NOMO-1 treated with DMSO at 0.1 percent for 48 hours (cell line): Measurements from ENCODE around the gene FARP2.

ENCODE experiments used
- DNase-seq: peaks from one replicate; lab custom pipeline; 2025; ENCODE audit not compliant: unreplicated experiment; lab: John Stamatoyannopoulos, UW

Gene FARP2

GRCh38 chr2:241451840-241452506 is 95.9 kb downstream of the FARP2 start:
- no peak for DNase-seq

DNA sequence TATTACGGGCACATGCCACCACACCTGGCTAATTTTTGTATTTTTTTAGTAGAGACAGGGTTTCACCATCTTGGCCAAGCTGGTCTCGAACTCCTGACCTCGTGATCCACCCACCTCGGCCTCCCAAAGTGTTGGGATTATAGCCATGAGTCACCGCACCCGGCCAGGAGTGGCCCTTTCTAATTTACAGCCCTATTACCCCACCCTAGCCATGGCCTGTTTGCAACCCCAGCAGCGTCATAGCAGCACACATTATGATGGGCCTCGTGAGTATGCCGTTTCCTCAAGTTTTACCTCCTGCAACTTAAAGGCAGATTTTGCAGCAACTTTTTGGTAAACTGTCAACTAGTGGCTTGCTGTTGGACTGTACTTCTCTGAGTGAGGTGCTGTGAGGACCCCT is 97.8 kb downstream of the FARP2 start:
- DNase-seq = peak; percentile 53

DNA sequence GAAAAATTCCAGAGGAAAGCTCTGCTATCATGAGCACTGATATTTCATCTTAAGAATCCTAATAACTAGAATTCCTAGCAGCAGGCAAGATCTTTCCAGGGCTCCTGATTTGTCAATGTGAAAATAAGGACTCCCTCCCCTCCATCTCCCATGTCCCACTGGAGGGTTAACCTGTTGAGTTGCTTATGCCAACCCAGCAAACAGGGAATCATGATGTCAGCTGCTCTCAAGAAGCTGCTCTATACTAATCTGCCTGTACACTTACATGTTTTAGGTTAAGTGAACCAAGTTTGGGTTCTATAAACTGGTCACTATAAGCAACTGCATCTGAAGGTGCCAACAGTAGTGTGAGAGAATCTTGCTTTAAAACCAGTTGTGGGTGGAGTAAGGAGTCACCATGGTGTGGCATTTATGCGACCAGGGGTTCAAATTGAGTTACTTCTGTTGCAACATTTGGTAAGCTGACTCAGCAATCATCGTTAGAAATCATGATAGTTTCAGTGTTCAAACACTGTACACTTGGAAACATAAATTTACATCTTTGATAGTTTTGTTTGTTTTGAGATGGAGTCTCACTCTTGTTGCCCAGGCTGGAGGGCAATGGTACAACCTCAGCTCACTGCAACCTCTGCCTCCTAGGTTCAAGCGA is 98.9 kb downstream of the FARP2 start:
- peak; percentile 15 for DNase-seq

DNA sequence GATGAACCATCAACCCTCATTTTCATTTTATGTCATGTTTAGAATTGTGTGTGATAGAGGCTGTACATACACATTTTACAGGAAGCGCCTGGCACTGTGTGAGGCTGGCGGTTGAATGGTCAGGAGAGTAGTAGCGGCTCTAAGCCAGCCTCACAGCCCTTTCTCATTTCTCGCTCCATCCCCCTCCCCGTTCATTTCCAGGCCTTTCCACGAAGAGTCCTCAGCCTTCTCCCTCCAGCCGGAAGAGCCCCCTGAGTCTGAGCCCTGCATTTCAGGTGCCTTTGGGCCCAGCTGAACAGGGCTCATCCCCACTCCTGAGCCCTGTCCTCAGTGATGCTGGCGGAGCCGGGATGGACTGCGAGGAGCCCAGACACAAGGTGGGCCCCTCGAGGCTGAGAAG is 100.5 kb downstream of the FARP2 start:
- DNase-seq = no peak

- no peak for DNase-seq
These were observed 102.6 kb downstream of the FARP2 start for GRCh38 chr2:241458687-241459086.

DNA sequence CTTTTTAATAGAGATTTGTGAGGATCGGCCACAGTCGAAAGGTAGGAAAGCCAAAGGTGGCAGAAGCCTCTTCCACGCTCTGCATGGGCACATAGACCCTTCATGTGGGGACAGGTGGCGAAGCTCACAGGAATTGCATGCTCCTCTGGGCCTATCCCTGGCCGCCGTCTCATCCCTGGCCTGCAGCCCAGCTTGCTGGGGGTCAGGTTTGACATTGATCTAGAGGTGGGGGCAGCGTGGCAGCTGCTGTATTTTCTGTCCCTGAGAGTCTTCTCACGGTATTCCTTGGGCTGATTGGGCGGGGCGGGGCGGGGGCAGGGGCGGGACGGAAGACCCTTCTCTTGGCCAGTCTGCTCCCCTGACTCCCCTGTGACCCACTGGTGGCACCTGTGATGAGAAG is 103.4 kb downstream of the FARP2 start:
- no peak for DNase-seq

GRCh38 chr2:241460631-241461030 is 104.5 kb downstream of the FARP2 start:
- DNase-seq = no peak

DNA sequence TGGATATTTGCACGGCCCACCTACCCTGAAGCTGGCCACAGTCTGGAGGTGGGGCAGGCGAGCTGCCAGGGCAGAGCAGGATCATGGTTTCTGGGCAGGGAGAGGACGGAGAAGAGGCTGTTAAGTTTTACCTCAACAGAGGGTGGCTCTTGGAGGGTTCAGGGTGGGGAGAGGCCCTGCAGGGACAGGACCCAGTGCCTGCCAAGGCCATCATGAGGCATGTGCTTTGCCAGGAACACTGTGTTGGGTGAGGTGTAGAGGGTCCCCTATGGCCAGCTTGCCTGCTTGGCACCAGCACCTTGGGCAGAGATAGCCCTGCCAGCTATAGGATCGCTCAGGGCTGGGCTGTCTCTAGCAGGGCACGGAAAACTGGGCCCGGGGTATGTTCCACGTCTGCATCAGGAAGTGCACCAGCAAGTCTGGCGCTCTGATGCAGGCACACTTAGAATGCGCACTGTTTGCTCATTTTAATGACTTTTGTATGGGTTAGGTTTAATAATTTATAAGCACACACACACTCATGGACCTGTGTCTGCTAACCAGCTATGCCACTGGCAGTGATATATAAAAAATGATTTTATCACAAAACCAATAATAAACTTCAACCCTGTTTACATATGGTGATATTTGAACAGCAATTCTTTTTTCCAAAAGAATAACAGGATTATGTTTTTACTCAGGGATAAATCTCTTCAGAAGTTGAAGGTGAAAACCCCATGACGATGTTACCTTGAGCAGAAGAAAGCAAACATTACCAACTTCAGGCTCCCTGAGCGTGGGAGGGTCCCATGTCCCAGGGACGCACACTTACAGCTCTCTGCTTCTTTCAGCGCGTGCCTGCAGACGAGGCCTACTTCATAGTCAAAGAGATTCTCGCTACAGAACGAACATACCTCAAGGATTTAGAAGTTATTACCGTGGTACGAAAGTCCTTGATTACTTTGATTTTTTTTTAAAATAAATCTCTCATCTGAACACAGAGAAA is 105.9 kb downstream of the FARP2 start:
- no peak for DNase-seq

- no peak for DNase-seq
These were observed 107.4 kb downstream of the FARP2 start for GRCh38 chr2:241463276-241464135.

DNA sequence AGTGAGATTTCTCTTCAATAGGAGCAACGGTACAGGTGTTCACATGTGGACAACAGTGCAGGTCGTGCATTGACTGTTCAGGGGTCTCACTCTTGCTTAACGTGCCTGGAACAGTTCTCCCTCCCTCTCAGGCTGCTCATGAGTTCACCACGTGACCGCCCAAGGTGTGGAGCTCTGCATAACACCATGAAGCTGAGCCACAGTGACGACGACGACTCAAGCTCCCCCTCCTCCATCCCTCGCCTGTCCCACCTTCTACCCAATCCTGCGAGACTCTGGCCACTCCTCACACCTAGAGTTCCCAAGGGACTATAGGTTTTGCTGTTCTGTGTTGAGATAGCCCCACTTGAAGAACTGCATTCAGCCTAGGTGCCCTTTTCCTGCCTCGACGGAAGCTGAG is 109.5 kb downstream of the FARP2 start:
- no peak for DNase-seq

- DNase-seq = no peak
These were observed 110.1 kb downstream of the FARP2 start for GRCh38 chr2:241466230-241466629.

DNA sequence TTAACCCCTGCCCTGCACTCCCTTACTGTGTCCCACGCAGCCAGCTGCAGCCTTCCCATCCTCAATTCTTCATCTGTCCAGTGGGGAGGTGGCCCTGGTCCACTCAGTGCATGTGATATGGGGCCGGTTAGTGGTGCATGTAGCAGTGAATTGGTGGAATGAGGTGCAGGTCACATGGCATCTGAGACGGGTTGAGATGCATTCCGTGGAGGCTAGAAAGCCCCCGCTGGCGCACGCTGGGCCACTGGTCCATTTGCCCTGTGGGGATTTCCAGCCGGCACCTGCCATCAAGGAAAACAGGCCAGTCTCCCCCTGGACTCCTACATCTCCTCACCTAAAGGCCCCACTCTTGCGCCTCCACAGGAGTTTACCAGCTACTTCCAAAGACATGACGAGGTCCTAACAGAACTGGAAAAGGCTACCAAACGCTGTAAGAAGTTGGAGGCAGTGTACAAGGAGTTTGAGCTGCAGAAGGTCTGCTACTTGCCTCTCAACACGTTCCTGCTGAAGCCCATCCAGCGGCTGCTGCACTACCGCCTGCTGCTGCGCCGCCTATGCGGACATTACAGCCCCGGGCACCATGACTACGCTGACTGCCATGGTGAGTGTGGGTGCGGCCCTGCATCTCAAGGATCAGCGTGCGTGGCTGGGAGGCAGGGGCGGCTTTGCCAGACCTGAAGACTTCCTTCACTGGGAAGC is 111.8 kb downstream of the FARP2 start:
- no peak for DNase-seq

DNA sequence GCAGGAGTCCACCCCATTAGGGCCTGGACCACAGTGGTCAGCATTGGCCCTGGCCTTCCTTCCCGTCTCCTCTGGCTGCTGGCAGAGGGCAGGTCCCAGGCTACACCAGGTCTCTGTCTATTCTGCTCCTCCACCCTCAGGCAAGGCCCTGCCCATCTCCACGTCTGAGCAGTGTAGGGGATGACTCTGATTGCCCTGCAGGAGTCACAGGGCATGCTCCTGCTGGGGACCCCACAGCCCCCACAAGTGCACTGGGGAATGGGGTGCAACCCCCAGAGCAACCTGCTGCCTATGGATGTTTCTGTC is 112.3 kb downstream of the FARP2 start:
- no peak for DNase-seq

DNA sequence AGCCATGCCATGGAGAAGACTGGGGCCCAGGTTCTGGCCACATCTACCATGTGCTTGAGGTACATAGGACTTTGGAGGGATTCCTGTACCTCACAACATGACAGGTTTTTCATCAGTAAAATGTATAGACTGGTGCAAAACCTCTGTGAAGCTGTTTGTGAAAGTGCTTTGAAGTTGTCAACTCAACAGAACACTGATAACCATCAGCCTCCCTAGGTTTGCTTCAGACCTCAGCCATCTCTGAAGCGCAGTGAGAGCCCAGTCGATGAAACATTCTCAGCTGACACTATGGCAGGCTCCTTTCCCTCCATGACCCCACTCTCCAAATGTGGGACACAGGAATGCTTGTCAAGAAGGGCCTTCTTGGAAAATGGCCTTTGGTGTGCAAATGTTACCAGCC is 113.7 kb downstream of the FARP2 start:
- DNase-seq = no peak

DNA sequence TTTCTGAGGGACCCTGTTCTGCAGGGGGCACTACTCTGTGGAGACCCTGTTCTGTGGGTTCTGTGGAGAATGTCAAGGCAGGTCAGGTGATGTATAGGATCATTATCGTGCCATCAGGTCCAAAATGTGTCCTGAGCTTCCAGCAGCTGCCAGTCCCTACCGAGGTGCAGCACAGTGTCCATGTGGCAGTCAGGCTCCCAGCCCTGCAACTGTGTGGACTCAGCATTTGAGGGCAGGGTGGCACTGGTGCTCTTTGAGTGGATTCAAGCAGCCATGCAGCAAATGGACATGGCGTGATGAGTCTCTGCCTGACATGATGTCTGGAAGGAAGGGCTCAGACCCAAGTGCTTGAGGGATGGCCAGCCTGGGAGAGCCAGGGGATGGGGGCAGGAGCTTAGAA is 117.3 kb downstream of the FARP2 start:
- DNase-seq = no peak

- no peak for DNase-seq
These were observed 119.2 kb downstream of the FARP2 start for GRCh38 chr2:241475267-241475666.

DNA sequence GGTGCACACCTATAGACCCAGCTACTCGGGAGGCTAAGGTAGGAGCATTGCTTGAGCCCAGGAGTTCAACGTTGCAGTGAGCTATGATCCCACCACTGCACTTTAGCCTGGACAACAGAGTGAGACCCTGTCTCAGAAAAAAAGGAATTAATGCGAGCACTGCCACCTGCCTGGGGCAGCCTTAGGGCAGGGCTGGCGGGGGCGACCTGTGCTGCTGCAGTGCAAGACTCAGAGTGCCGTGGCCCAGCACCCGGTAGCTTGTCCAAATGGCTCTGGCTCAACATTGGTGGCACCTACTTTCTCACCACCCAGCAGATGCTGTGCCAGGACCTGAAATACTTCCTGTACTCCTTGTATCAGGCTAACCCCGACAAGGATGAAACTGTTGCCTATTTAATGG is 122.1 kb downstream of the FARP2 start:
- DNase-seq = no peak

- DNase-seq = no peak
These were observed 123.2 kb downstream of the FARP2 start for GRCh38 chr2:241479026-241479898.

- DNase-seq = no peak
These were observed 125.6 kb downstream of the FARP2 start for GRCh38 chr2:241481687-241482086.
